SK-N-SH (cell line): ENCODE results near the gene PPP4R3A. TPM values are rescaled to one million over a fixed set of nuclear protein-coding genes. Genes with fewer than 3 reads are reported as not detected.

Source experiments
- CTCF ChIA-PET: fragments of 300-600, 350-600 bp; formaldehyde crosslinking; extraction: SDS; loops from one replicate; lab custom pipeline; 2021; lab: Yijun Ruan, JAX
- POLR2A ChIA-PET: fragments of 350-600 bp; sonication (Branson Sonifier 250); formaldehyde crosslinking; extraction: SDS; loops from one replicate; lab custom pipeline; 2020; ENCODE audit warnings: antibody characterized with exemption, inconsistent platforms; lab: Yijun Ruan, JAX
- DNase-seq: peaks from one replicate; pipeline ENCODE4 v3.0.0; 2012
- H2AFZ ChIP-seq: fragments of 200-600 bp; sonication (generic); 2 replicates; pipeline ENCODE4 v1.8.1; 2016; ENCODE audit warnings: antibody characterized with exemption, mild to moderate bottlenecking, low read depth
- H3F3A ChIP-seq: fragments of 200-600 bp; sonication (generic); replicated peaks from 2 replicates; pipeline ENCODE3; 2016; ENCODE audit warnings: antibody characterized with exemption, mild to moderate bottlenecking; ENCODE audit not compliant: insufficient read depth
- H3K27ac ChIP-seq, 2 experiments: fragments of 200-500 bp in 1 of 2; fragments of 200-600 bp in 1 of 2; sonication (Bioruptor generic) in 1 of 2; sonication (generic), shearing (Covaris generic) in 1 of 2; 2 replicates each; pipeline versions ENCODE4 v1.5.1 to v1.6.1; 2014 to 2016; ENCODE audit warnings: low read depth in 2 of 2, inconsistent platforms in 1 of 2, low read length in 1 of 2, mild to moderate bottlenecking in 1 of 2, mixed read lengths in 1 of 2
- H3K27me3 ChIP-seq: fragments of 200-600 bp; sonication (generic), shearing (Covaris generic); 2 replicates; pipeline ENCODE4 v1.6.1; 2016; ENCODE audit warnings: mixed run types; ENCODE audit not compliant: insufficient read depth
- H3K36me3 ChIP-seq, 2 experiments: fragments of 200-500 bp in 1 of 2; fragments of 200-600 bp in 1 of 2; sonication (Bioruptor generic) in 1 of 2; sonication (generic) in 1 of 2; replicated peaks in 1 of 2; 2 replicates each; pipeline versions ENCODE3 to v1.5.1; 2014 to 2016; ENCODE audit warnings: low read length in 1 of 2, mild to moderate bottlenecking in 1 of 2; ENCODE audit not compliant: insufficient read depth in 2 of 2, control insufficient read depth in 1 of 2
- H3K4me1 ChIP-seq, 2 experiments: fragments of 200-500 bp in 1 of 2; fragments of 200-600 bp in 1 of 2; sonication (Bioruptor generic) in 1 of 2; sonication (generic), shearing (Covaris generic) in 1 of 2; 2 replicates each; pipeline versions ENCODE4 v1.5.1 to v1.6.1; 2014 to 2016; ENCODE audit warnings: low read depth in 1 of 2, low read length in 1 of 2, mixed run types in 1 of 2; ENCODE audit not compliant: insufficient read depth in 2 of 2, control insufficient read depth in 1 of 2
- H3K4me2 ChIP-seq: fragments of 200-600 bp; sonication (generic), shearing (Covaris generic); 2 replicates; pipeline ENCODE4 v1.6.1; 2017; ENCODE audit warnings: mixed run types
- H3K4me3 ChIP-seq, 2 experiments: fragments of 200-500 bp in 1 of 2; fragments of 200-600 bp in 1 of 2; sonication (Bioruptor generic) in 1 of 2; sonication (generic), shearing (Covaris generic) in 1 of 2; 2 replicates each; pipeline versions ENCODE4 v1.5.1 to v1.8.1; 2014 to 2016; ENCODE audit warnings: low read depth in 2 of 2, inconsistent platforms in 1 of 2, low read length in 1 of 2, mild to moderate bottlenecking in 1 of 2, mixed read lengths in 1 of 2, moderate library complexity in 1 of 2
- H3K79me2 ChIP-seq: fragments of 200-600 bp; sonication (generic); 2 replicates; pipeline ENCODE4 v1.8.1; 2017; ENCODE audit warnings: mild to moderate bottlenecking; ENCODE audit not compliant: insufficient read depth
- H3K9ac ChIP-seq: fragments of 200-600 bp; sonication (generic); 2 replicates; pipeline ENCODE4 v1.6.1; 2017; ENCODE audit warnings: mixed run types
- H3K9me2 ChIP-seq: fragments of 200-600 bp; sonication (generic); 2 replicates; pipeline ENCODE4 v1.6.1; 2017; ENCODE audit warnings: mixed run types
- H3K9me3 ChIP-seq: fragments of 200-600 bp; sonication (generic); 2 replicates; pipeline ENCODE4 v1.6.1; 2017; ENCODE audit warnings: mixed run types, mild to moderate bottlenecking, moderate library complexity
- H4K20me1 ChIP-seq: fragments of 200-600 bp; sonication (generic); 2 replicates; pipeline ENCODE4 v1.6.1; 2017; ENCODE audit warnings: mild to moderate bottlenecking, mixed run types; ENCODE audit not compliant: insufficient read depth
- CTCF ChIP-seq: fragments of 200-600 bp; sonication (generic); IDR thresholded peaks from 2 replicates; pipeline ENCODE4 v1.6.1; 2017; ENCODE audit warnings: antibody characterized with exemption, mild to moderate bottlenecking, moderate library complexity
- EZH2phosphoT487 ChIP-seq: fragments of 200-600 bp; sonication (generic); IDR thresholded peaks from 2 replicates; pipeline ENCODE4 v1.6.1; 2017; ENCODE audit warnings: low read depth, mixed run types, mild to moderate bottlenecking, antibody characterized with exemption, moderate library complexity, borderline replicate concordance
- FOSL2 ChIP-seq: IDR thresholded peaks from 2 replicates; pipeline ENCODE4 v1.4.0; 2012; ENCODE audit warnings: low read depth, mild to moderate bottlenecking, moderate library complexity, borderline replicate concordance
- POLR2AphosphoS5 ChIP-seq: IDR thresholded peaks from 2 replicates; pipeline ENCODE4 v1.6.1; 2012; ENCODE audit warnings: low read depth, low read length
- RAD21 ChIP-seq: IDR thresholded peaks from 2 replicates; pipeline ENCODE4 v1.6.1; 2012; ENCODE audit warnings: mild to moderate bottlenecking, low read length
- REST ChIP-seq: IDR thresholded peaks from 2 replicates; pipeline ENCODE4 v1.6.1; 2012; ENCODE audit warnings: mild to moderate bottlenecking, low read depth, low read length, moderate library complexity
- RXRA ChIP-seq: IDR thresholded peaks from 2 replicates; pipeline ENCODE4 v1.4.0; 2012; ENCODE audit warnings: low read depth, mild to moderate bottlenecking, borderline replicate concordance
- SIN3A ChIP-seq: IDR thresholded peaks from 2 replicates; pipeline ENCODE4 v1.6.1; 2012; ENCODE audit warnings: low read depth, mild to moderate bottlenecking, low read length, moderate library complexity, borderline replicate concordance
- SMC3 ChIP-seq: IDR thresholded peaks from 2 replicates; pipeline ENCODE4 v1.6.1; 2012; ENCODE audit warnings: low read depth, low read length, improper control_type of control experiment
- TEAD4 ChIP-seq: IDR thresholded peaks from 2 replicates; pipeline ENCODE4 v1.4.0; 2012; ENCODE audit warnings: mild to moderate bottlenecking, borderline replicate concordance; ENCODE audit not compliant: insufficient read depth
- USF2 ChIP-seq: fragments of 150-350 bp; IDR thresholded peaks from 2 replicates; pipeline ENCODE4 v1.6.1; 2017; ENCODE audit warnings: antibody characterized with exemption, low read length, low read depth, borderline replicate concordance
- YY1 ChIP-seq: IDR thresholded peaks from 2 replicates; pipeline ENCODE4 v1.4.0; 2012; ENCODE audit warnings: low read depth, mild to moderate bottlenecking
- ZBTB33 ChIP-seq: IDR thresholded peaks from 2 replicates; pipeline ENCODE4 v1.4.0; 2012; ENCODE audit warnings: low read depth, borderline replicate concordance
- WGBS: methylation state at CpG from one replicate; pipeline ENCODE4 v1.1.6; 2017; ENCODE audit warnings: low lambda C conversion rate; 5-methylcytosine and 5-hydroxymethylcytosine counted together
- polyA plus RNA-seq, 3 experiments: library from polyadenylated mRNA; depleted of rRNA; stranded (reverse); fragments of >200 nt; gene quantifications; 2 replicates each; pipeline ENCODE4 v1.2.3, GENCODE V29; 2012

Gene PPP4R3A
- polyA plus RNA-seq, 1 of the 3 experiments (the other 2 are of a cell fraction), result 34.9 TPM

- Histone ChIP-seq H3K4me2 (no peak overlapping the region), H3K27ac (no peak overlapping the region), H3K9me3 (no peaks in the 10 kb centered on the region), H2AFZ (no peak overlapping the region), H3K9ac (no peak overlapping the region), H3K36me3 (peaks cover 9 to 19% of the 10 kb centered on the region in 2 experiments), H4K20me1 (peaks cover 95% of the 10 kb centered on the region), H3K4me1 (peaks cover 2 to 6% of the 10 kb centered on the region in 2 experiments; a peak in 2 of 4 replicates), H3K4me3 (no peak overlapping the region), H3K27me3 (no peaks in the 10 kb centered on the region), H3K79me2 (peaks cover 99% of the 10 kb centered on the region), H3K9me2 (no peaks in the 10 kb centered on the region)
- DNase-seq, result no peak
- WGBS, result 96% methylated on average over 3 of the region's 3 CpGs
- POLR2A ChIA-PET, result no interaction called here
- no peak for TF ChIP-seq USF2
- TF ChIP-seq POLR2AphosphoS5, result no peak
- TF ChIP-seq FOSL2, result no peak
- no peak for TF ChIP-seq REST
- TF ChIP-seq TEAD4, result no peak
- no peak for TF ChIP-seq SMC3
- no peak for TF ChIP-seq EZH2phosphoT487
- no peak for TF ChIP-seq SIN3A
- TF ChIP-seq YY1, result no peak
- no peak for TF ChIP-seq RAD21
- TF ChIP-seq, all 33 proteins: peak for 0
- no peaks in the 10 kb centered on the region for H3F3A ChIP-seq
- CTCF ChIA-PET, result no interaction called here
These were observed 16.9 kb downstream of the PPP4R3A start for GRCh38 chr14:91493169-91493568.

- H3K36me3 ChIP-seq, result peaks cover 61 to 73% of the 10 kb centered on the region in 2 experiments
- no peaks in the 10 kb centered on the region for H3K9me3 ChIP-seq
- no peak overlapping the region for H3K4me3 ChIP-seq
- no peaks in the 10 kb centered on the region for H3K27me3 ChIP-seq
- H3K9ac ChIP-seq, result no peak overlapping the region
- TF ChIP-seq EZH2phosphoT487 (no peak), REST (no peak), SMC3 (no peak), CTCF (no peak), ZBTB33 (no peak), RXRA (no peak)
- peaks cover 89% of the 10 kb centered on the region for H4K20me1 ChIP-seq
- H3F3A ChIP-seq, result no peaks in the 10 kb centered on the region
- no peak overlapping the region for H2AFZ ChIP-seq
- ChIA-PET CTCF (interaction anchor here (1.2 to 1.5 kb wide), 2 partner anchors 13 to 161 kb away, joined by 3 to 4 read pairs; no protein-coding TSS in a partner anchor), POLR2A (no interaction called here)
- peaks cover 0 to 7% of the 10 kb centered on the region in 2 experiments; a peak in 1 of 4 replicates for H3K4me1 ChIP-seq
- no peaks in the 10 kb centered on the region for H3K9me2 ChIP-seq
- peaks cover 97% of the 10 kb centered on the region for H3K79me2 ChIP-seq
- no peak overlapping the region for H3K4me2 ChIP-seq
- WGBS, result 92% methylated on average over 2 of the region's 2 CpGs
- DNase-seq, result no peak
- H3K27ac ChIP-seq, result no peak overlapping the region
These were observed 25.4 kb downstream of the PPP4R3A start for GRCh38 chr14:91484744-91485143.
